Measurements from ENCODE around the gene MYO5B.

DNA sequence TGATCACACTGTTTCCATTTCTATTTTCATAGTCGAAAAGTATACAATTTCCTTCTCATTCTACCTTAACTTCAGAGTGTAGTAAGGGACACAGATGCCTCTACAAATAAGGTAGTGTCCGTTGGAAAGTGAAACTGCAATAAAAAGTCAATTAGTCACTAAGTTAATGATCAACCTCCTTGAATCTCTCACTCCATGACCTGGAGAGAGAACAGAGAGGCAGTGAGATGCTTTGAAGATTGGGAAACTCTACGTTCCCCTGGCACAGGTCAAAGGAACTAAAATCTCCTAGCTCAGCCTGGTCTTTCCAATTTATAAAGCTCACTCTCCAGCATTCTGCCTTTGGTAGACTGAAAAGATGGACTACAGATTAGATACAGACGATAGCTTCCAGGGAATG is 227.8 kb downstream of the MYO5B start:
- TF ChIP-seq, protein P1, sequence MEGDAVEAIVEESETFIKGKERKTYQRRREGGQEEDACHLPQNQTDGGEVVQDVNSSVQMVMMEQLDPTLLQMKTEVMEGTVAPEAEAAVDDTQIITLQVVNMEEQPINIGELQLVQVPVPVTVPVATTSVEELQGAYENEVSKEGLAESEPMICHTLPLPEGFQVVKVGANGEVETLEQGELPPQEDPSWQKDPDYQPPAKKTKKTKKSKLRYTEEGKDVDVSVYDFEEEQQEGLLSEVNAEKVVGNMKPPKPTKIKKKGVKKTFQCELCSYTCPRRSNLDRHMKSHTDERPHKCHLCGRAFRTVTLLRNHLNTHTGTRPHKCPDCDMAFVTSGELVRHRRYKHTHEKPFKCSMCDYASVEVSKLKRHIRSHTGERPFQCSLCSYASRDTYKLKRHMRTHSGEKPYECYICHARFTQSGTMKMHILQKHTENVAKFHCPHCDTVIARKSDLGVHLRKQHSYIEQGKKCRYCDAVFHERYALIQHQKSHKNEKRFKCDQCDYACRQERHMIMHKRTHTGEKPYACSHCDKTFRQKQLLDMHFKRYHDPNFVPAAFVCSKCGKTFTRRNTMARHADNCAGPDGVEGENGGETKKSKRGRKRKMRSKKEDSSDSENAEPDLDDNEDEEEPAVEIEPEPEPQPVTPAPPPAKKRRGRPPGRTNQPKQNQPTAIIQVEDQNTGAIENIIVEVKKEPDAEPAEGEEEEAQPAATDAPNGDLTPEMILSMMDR (IDR thresholded peaks at IDR 0.05 in 4 of 5, conservative IDR thresholded peaks at IDR 0.05 in 1 of 5): no peak
- no peak for TF ChIP-seq POLR2A (IDR thresholded peaks at IDR 0.05)
